GM18951 (cell line): Measurements from ENCODE around the gene SLC25A42.

ENCODE experiments used
- POLR2A ChIP-seq: IDR thresholded peaks from 4 replicates; pipeline ENCODE4 v1.6.1; 2011; ENCODE audit warnings: mild to moderate bottlenecking; ENCODE audit not compliant: insufficient read length, insufficient read depth; ENCODE audit errors: extremely low read depth
- in situ Hi-C: fragments of 300-500 bp; cut with MboI; formaldehyde crosslinking; loops from one replicate; pipeline ENCODE4 v1.12.0; 2022; ENCODE audit warnings: low sequenced_read_pairs, mixed read lengths, inconsistent platforms; ENCODE audit not compliant: unreplicated experiment

The SLC25A42 gene

DNA sequence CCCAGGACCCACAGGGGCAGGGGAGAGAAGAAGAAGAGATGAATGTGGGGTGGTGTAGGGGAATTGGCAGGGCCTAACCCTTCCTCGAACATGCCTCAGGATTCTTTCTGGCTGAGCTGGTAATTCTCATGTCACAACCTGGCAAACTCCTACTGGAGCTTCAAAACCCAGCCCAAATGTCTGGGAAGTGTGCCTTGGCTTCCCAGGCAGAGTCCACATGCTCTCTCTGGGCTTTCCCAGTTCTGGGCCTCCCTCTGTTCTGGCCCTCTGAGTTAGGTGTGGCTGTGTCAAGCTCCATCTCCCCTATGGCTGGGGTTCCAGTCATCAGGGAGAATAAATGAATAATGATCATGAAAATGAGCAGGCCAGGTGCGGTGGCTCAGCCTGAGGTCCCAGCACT is 85.6 kb downstream of the SLC25A42 start:
- no peak for TF ChIP-seq POLR2A

GRCh38 chr19:19151418-19151817 is 87.6 kb downstream of the SLC25A42 start:
- in situ Hi-C loops = no loop called here
- TF ChIP-seq POLR2A = no peak

More for the DNA sequence above, 85.6 kb downstream of the SLC25A42 start:
- in situ Hi-C loops = no loop called here

- TF ChIP-seq POLR2A = no peak
- in situ Hi-C loops = no loop called here
Observed at GRCh38 chr19:19152668-19153384, 89.0 kb downstream of the SLC25A42 start.

GRCh38 chr19:19154768-19155494 is 91.1 kb downstream of the SLC25A42 start:
- in situ Hi-C loops = no loop called here

DNA sequence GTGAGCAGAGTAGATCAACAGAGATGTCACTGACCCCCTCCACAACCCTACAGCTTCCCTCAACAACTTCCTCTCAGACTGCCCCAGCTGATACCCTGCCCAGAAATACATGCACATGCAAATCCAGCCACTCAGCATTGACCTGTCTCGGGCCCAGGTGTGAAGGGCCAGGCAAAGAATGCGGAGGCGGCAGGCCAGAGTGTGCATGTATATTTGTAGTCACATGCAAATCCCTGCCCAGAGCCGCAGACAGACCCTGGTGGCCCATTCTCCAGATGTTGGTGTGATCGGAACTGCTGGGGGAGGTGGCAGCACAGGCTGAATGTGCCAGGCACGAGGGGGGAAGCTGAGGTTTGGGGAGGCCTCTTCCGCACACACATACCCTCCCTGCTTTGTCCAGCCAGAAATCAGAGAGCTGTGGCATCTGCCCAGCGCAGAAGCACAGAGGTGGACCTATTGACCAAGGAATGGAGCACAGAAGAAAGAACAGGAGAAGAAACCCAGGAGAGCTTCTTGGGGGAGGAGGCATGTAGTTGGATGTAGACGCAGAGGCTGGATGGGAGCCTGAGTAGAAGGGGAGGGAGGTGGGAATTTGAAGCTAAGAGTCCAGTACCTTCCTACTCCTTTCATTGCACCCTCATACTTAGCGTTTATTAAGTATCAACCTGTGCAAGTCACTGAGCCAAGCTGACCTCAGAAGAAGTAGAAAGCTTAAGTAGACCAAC is 91.9 kb downstream of the SLC25A42 start:
- in situ Hi-C loops = no loop called here
- TF ChIP-seq POLR2A = peak; percentile 38

More at GRCh38 chr19:19154768-19155494, 91.1 kb downstream of the SLC25A42 start:
- TF ChIP-seq POLR2A = no peak

GRCh38 chr19:19157808-19158207 is 94.0 kb downstream of the SLC25A42 start:
- no peak for TF ChIP-seq POLR2A
- in situ Hi-C loops = no loop called here

GRCh38 chr19:19159534-19159933 is 95.7 kb downstream of the SLC25A42 start:
- TF ChIP-seq POLR2A = no peak
- in situ Hi-C loops = no loop called here

- in situ Hi-C loops = no loop called here
- peak; percentile 5 for TF ChIP-seq POLR2A
Observed at GRCh38 chr19:19160461-19161035, 96.8 kb downstream of the SLC25A42 start.

- no peak for TF ChIP-seq POLR2A
- in situ Hi-C loops = no loop called here
Observed at GRCh38 chr19:19162495-19162894, 98.7 kb downstream of the SLC25A42 start.
